GM12874 (cell line): ENCODE data around the gene VIPR1.

Experiments
- CTCF ChIP-seq: IDR thresholded peaks from 2 replicates; pipeline ENCODE4 v1.5.1; 2011; ENCODE audit warnings: low read depth, mild to moderate bottlenecking, control low read depth, low read length, moderate library complexity; ENCODE audit not compliant: insufficient read depth

Gene VIPR1

GRCh38 chr3:42502429-42503250 lies at the start of gene VIPR1:
VIPR1 (plus strand) TSS chr3:42502643; CDS start chr3:42502736, 93 bp downstream.
- no peak for TF ChIP-seq CTCF

- TF ChIP-seq CTCF: no peak
Measured at GRCh38 chr3:42456211-42456610, 46.2 kb upstream of the VIPR1 start.

- TF ChIP-seq CTCF: no peak
Measured at GRCh38 chr3:42459151-42459550, 43.3 kb upstream of the VIPR1 start.

- TF ChIP-seq CTCF: no peak
Measured at GRCh38 chr3:42461762-42462161, 40.7 kb upstream of the VIPR1 start.

GRCh38 chr3:42463093-42463492 lies 39.4 kb upstream of the VIPR1 start:
- TF ChIP-seq CTCF: no peak

- no peak for TF ChIP-seq CTCF
Measured at GRCh38 chr3:42468111-42468510, 34.3 kb upstream of the VIPR1 start.

- no peak for TF ChIP-seq CTCF
Measured at GRCh38 chr3:42472555-42472954, 29.9 kb upstream of the VIPR1 start.
